HG03378 (cell line): Measurements from ENCODE around the gene FAM153A.
"Not testable (repeated sequence)": the region's sequence is repeated elsewhere in the genome, so short reads cannot be mapped to it uniquely, and the experiment has no call there.

Experiments
- ATAC-seq: cut with Tn5 transposase; IDR thresholded peaks from one replicate; pipeline ENCODE4 v1.9.1; 2021; ENCODE audit warnings: mild to moderate bottlenecking, moderate library complexity; ENCODE audit not compliant: unreplicated experiment

FAM153A gene

DNA sequence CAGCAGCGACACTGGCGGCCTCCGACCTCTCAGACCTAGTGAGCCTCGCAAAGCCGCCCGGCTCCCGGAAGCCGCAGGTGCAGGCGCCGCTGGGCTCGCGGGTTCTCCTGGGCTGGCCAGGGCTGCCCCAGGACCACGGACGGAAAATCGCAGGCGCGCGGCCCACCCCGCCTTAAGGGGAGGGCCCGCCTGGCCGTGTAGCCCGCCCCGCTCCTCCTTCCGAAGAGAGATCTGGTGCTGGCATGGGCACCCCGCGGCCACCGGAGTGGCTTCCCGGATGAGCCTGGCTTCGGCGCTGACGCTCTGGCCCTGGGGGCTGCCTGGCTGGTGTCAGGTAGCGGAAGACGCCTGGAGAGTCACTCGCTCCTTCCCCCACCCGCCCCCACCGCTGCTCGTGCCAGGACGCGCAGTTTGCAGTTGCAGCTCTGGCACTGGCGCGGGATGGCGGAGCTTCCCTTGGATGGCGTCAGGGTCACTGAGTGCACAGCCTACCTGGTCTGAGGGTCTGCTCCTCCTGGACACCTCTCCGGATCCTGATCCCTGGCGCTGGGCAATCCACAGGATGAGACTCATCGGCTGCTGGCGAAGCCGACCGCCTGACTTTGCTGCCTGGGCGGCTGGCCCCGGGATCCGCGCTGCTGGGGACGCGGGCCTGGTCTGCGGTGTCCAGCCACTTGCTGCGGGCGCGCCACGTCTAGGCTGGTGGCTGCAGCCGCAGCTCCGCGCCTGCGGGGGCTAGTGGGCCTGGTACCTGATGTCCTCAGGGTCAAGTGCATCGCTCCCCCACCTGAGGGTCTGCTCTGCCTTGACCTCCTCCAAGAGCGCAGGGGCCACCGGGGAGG lies at the start of gene FAM153A:
Gene FAM153A, minus strand, starts transcription at position 108 of the 842 bp plus-strand sequence.
- ATAC-seq = not testable (repeated sequence)

DNA sequence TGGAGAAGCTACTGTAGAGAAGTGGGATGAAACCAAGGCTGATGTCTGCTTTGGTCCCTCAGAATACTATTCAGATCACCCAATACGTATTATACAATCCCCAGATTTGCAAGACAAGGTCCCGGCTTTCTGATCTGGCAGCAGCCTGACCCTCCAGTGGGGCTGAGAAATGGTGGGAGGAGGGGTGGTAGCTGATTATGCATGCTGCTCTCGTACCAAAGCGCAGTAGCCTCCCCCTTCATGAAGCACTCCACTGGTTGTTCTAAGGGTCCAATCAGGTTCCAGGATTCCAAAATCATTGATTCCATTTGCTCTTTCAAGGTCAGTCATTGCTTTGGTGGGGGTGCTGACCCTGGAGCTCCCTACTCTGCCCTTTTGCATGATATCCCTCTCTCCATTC lies 49.6 kb upstream of the FAM153A start:
- not testable (repeated sequence) for ATAC-seq

DNA sequence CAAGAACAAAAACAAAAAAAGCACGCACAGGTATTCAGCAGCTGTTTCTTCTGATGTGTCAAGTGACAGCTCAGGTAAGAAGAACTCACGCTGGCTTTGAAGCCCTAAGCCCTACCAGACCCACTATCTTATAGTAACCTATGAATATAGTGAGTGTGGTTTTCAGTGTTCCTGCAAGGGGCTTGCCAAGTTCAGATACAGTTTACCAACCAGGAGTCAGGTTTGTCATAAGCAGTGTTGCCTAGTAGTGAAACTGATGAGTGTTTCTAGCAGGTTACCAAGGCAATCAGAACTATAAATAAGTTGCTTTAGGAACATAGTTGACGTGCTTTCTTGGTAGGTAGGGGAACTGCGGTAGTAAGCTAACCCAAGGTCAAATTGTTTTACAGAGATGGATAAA lies 43.4 kb upstream of the FAM153A start:
- not testable (repeated sequence) for ATAC-seq

DNA sequence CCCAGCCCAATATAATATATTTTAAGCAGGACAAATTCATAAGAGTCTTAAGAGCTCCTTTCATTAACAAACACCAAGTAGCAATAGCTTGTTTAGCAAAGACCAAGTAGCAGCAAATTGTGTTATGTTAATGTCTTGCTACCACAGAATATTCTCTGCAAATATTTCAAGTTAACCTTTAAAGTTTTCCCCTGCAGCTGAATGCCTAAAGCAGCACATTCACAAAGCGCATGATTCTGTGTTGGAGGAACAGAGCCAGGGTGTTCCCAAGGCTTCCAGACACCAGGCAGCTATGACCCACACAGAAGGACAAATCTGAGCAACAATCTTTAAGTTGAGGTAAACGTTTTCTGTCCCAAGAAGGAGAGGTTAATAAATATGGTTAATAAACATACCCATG lies 42.1 kb upstream of the FAM153A start:
- not testable (repeated sequence) for ATAC-seq

DNA sequence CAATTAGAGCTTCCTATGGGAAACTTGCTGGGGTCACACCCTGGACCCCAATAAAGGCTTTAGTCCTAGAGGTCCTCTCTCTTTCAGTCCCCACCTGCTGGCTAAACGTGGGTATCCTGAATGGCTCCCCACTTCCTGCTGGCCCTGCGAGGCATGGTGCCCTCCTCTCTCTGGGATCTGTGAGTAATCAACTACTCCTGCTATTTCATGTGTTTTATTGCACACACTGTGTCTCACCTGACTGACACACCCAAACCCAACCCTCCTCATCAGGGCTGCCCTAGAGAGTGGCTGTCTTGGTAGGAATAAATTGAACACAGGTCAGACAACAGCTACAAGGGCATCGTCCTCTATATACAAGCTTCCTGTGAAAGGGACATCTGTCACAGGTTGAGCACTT lies 39.8 kb upstream of the FAM153A start:
- ATAC-seq = not testable (repeated sequence)

DNA sequence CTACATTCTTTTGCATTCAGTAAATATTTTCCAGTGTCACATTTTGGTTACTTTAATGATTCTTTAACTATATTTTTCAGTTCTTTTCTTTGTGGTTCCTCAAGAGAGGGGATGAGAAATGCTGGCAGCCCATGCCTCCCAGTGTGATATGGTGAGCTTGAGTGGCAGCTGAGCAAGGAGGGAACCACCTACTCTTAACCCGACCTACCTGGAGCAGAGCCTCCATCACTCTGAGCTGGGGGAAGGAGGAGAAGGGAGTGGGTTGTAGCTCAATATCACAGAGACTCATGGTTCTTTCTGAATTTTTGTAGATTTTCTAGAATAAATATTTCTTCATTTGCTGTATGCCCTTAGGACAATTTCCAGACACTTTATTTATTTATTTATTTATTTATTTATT lies 37.0 kb upstream of the FAM153A start:
- not testable (repeated sequence) for ATAC-seq

DNA sequence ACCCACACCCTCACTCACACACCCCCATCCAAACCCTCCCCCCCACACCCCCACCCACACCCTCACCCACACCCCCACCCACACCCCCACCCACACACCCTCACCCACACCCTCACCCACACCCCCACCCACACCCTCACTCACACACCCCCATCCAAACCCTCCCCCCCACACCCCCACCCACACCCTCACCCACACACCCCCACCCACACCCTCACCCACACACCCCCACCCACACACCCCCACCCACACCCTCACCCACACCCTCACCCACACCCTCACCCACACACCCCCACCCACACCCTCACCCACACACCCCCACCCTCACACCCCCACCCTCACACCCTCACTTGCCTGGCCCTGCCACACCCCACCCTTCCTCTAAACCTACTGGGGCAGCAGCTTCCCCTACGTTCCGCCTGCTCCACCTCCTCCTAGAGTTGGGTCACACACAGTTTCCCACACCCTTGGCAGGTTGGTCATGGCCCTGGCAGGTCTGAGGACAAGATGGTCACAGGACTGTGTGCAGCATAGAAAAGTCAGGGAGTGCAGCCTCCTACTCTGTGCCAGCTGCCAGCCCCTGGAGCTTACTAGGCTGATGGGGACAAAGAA lies 30.2 kb upstream of the FAM153A start:
- ATAC-seq = not testable (repeated sequence)

DNA sequence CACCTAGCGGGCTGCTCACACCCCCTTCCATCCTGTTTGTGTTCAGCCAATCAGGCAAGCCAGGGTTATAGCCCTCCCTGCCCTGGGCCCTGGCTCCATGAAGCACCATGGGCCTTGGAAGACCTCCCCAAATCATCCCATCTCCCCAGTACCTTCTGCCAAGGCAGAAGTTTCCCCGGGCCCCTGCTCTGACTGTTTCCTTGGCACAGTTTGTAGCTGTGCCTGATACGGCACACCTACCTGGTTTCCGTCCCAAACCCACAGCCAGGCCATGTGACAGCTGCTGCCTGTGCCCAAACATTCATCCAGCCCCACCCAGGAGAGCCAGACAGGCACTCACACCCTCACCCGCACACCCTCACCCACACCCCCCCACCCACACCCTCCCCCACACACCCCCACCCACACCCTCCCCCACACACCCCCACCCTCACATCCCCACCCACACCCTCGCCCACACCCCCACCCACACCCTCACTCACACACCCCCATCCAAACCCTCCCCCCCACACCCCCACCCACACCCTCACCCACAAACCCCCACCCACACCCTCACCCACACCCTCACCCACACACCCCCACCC lies 29.6 kb upstream of the FAM153A start:
- not testable (repeated sequence) for ATAC-seq

DNA sequence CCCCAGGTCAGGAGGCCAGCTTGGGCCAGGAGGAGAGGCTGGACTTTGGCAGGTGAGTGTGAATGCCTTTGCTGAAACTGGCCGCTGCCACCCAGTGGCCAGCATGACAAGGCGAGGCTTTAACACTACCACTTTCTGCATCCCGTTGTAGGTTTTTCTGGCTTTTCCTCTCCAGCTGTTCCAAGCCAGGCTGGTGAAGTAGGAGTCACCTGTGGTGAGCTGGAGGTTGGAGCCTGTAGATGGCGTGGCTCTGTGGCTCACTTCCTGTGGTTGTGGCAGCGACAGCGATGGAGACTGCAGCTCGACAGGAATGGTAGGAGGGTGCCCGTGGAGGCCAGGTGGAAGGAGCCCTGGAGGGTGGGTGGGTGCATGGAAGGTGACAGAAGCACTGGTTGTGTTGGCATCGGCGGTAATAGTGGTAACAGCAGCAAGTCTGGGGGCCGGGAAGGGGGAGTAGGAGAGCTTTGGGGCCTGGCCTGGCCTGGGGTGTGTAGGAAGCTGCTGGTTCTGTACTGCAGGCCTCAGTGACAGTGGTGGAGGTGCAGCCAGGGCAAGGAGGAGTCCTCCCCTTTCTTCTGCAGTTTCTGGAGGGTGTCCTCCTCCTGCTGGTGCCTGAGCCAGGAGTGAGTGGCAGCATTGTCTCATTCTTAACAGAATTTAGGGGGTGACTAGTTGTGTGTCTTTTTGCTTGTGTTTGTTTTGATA lies 26.7 kb upstream of the FAM153A start:
- ATAC-seq = not testable (repeated sequence)

DNA sequence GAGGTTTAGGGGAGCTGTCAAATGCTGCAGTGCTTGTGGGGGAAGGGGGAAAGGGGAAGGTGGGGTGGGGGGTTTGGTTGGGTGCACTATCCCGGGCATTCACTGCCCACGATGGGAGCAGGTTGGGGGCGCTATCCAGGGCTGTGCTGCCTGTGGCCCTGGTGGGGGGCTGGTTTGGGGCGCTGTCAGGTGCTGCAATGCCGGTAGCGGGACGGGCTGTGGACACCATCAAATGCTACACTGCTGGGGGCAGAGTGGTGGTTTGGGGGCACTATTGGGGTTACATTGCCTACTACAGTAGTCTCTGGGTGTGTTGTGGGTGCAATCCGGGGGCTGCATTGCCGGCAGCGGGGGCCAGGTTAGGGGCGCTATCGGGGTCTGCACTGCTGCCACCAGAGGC lies 25.7 kb upstream of the FAM153A start:
- not testable (repeated sequence) for ATAC-seq

DNA sequence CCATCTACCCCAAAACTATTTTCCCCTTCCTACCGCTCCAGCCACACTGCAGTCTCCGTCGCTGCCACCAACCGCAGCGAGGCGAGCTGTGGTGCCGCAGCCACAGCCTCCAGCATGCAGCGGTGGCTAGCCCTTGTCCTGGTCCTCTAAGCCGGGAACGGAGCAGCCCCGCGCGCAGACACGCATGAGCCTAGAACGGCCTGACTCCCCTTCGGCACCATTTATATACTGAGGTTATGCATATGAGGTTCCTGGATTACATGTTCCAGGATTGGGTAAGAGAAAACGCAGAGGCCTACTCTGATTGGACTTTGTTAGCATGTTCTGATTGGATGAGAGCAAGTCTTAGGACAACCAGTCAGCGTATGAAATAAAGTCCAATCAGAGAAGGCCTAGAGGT lies 24.6 kb upstream of the FAM153A start:
- not testable (repeated sequence) for ATAC-seq

DNA sequence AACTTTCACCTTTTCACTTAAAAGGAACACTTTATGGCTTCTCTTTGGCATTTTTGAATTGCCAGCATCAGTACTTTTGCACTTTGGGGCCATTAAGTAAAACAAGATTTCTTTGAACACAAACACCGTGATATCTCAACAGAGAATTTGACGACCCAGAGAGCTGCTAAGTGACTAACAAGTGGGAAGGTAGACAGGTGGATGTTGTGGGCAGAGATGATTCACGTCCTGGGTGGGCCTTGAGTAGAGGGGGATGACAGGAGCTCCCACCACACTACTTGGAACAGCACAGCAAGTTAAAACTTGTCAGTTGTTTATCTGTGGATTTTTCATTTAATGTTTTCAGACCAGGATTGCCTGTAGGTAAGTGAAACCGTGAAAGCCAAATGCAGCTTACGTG lies 18.7 kb upstream of the FAM153A start:
- not testable (repeated sequence) for ATAC-seq

DNA sequence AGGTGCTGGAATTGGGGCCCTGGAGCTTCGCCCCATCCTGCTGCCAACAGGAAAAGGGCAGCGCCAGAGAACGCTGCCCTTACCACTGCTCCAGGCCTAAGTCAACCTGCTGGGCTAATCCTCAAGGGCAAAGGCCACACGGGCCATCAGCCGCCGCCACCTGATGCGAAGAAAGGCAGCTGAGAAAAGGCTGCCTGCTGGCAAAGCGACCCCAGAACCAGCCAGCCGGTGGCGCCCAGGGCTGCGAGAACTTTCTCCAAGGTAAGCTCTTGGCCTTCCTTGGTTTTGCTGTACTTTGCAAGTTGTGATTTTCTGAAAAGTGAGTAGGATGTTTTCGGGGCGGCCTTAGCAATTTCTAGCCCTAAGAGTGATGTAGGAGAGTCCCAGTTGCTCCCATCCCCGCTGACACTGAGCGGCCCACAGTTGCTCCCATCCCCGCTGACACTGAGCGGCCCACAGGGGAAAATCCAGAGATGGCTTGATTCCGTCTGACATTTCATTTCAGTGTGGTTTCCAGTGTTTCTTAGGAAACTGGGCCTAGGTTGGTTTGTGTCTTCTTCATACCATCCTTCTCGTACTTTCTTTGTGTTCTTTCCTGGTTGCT lies 15.6 kb upstream of the FAM153A start:
- not testable (repeated sequence) for ATAC-seq

DNA sequence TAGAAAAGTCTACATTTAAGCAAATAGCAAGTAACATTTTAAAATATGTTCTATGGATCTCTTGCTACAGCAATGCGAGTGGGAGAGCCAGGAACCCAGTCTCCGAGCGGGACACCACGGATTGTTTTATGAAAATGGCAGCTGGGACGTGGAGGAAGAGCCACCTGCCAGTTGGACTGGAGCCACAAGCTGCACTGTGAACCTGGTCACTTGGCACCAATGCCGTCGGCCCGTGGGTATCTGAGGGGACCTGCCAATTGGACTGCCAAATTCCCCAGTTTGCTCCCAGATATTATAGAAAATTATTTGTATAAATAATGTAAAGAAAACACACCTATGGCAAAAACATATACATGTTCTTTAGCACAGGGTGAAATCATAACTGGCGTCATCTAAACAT lies 10.6 kb upstream of the FAM153A start:
- not testable (repeated sequence) for ATAC-seq

DNA sequence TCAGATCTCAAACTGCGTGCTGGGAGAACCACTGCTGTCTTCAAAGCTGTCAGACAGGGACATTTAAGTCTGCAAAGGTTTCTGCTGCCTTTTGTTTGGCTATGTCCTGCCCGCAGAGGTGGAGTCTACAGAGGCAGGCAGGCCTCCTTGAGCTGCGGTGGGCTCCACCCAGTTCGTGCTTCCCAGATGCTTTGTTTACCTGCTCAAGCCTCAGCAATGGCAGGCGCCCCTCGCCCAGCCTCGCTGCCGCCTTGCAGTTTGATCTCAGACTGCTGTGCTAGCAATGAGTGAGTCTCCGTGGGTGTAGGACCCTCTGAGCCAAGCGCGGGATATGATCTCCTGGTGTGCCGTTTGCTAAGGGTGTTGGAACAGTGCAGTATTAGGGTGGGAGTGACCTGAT lies 8.9 kb upstream of the FAM153A start:
- ATAC-seq = not testable (repeated sequence)

DNA sequence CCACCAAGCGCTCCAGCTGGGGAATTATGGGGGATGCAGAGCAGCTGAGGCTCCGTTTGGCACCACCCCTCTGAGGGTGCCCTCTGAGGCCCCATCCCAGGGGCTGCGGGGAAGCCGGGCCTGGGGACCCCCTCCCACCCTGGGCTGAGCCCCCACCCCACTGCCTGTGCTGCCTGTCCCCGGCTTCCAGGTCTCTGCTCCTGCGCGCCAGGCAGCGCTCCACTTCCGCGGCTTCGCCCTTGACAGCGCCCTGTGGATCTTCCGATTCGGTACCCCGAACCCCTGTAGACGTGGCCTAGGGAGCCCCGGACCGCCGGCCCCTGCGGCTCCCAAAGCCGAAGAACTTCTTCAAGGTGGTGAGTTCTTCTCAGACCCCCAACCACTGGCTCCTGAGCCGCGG lies 530 bp downstream of the FAM153A start:
- ATAC-seq = not testable (repeated sequence)

DNA sequence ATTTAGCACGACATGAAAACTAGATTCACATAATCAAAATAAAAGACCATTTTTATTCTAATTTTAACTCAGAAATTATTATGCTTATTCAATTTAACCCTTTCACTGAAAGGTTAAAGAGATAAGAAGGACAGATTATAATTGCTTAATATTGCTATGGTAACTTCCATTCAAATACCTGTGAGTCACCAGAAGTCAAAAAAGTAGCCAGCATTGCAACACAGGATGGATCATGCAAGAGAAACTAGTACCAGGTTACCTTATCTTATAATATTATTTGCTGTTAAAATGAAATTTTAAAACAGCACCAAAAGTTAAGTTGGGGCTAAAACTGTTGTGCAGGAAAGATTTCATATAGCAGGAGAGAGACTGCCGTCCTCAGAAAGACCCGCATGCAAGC lies 11.5 kb downstream of the FAM153A start:
- not testable (repeated sequence) for ATAC-seq

DNA sequence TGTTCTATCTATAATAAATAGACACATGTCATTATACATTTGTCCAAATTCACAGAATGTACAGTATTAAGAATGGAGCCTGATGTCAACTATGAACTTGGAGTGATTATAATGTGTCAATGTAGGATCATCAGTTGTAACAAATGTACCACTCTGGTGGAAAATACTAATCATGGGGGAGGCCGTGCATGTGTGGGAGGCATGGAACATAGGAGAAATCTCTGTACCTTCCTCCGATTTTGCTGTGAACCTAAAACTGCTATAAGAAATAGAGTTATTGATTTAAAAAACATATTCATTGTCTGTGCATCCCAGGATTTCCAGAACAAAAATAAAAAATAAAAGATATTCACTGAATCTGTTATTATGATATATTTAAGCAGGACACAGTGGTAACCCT lies 12.1 kb downstream of the FAM153A start:
- ATAC-seq = not testable (repeated sequence)

DNA sequence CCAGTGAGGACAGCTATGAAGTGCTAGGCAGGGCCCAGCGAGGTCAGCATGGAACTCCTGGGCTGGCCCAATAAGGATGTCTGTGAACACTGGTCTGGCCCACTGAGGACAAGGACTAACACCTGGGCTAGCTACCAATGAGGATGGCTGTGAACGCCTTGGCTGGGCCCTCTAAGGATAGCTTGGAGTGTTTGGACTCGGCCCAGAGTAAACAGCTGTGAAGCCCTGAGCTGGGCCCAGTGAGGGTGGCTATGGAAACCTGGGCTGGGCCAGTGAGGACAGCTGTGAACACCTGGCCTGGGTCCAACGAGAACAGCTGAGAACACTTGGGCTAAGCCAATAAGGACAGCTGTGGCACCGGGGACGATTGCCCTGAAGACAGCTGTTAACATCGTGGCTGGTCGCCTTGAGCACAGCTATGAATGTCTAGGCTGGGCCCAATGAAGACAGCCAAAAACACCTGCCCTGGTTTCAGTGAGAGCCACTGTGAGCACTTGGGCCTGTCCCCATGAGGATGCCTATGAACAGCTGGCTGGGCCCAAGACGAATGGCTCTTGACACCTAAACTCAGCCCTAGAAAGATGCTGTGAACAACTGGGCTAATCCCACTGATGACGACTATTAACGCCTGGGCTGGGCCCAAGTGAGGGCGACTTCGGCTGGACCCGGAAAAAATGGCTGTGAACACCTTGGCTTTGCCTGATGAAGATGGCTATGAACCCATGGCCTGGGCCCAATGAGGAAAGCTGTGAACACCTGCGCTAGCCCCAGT lies 18.8 kb downstream of the FAM153A start:
- ATAC-seq = not testable (repeated sequence)

DNA sequence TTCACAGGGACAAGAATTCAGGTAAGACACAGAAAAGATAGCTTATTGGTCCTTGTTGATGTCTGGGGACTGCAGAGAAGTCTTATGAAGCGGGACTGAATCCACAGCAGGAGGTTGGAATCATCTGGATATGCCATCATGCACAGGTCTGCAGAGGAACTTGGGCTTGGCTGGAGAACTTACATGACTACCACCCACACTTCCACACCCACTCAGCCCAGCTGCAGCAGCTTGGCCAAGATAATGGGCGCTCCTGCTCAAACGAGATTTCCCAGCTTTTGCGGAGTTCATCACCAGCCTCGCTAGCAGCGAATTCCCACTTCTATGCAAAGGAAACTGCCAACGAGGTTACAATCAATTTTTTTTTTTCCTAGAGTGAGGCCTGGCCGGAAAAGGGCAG lies 21.7 kb downstream of the FAM153A start:
- not testable (repeated sequence) for ATAC-seq
